ENCODE measurements around the gene NUMA1. TPM values are rescaled to one million over a fixed set of nuclear protein-coding genes. Genes with fewer than 3 reads are reported as not detected.

NUMA1 gene
- total RNA-seq, 1 donor from 2014 or later: 100 TPM

DNA sequence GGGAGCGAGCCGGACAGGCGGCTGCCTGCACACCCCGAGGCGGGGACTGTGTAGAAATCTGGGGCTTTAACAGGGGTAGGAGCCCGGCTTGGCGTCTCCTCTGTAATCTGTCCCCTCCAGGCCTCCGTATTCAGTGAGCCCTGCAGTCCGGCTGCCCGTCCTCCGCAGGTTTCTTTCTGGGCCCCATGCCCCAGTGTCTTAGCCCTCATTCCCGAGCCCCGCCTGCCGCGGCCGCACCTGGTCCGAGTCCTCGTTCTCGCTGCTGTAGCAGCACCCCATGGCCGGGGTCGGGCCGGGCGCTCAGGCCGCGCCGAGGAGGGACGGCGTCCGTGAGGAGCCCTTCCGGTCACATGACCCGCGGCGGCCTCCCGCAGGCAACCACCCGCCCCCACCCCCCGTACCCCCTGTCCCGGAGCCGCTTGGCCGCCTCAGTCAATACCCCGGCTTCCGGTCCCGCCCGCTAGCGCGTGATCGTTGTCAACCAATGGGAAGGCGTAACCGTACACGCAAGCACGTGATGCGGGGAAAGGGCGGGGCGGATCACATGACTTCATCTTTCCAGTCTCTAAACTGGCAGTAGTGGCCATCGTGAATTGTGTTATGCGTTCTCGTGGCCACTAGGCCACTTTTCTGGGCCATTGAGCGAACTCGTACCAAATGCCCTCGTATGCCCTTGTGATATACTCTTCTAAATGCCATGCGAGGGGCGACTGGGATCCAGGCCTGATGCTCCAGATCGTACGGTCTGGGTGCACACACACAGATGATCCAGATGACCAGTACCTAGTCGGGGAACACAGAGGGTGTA is 22.8 kb upstream of the NUMA1 start, which contains the start of gene LAMTOR1:
Gene LAMTOR1, minus strand, starts transcription at position 352 of the 808 bp plus-strand sequence. Its CDS starts 73 bp downstream, at position 279.
- DNase-seq (ENCODE audit: low spot score): peak; percentile 100

DNA sequence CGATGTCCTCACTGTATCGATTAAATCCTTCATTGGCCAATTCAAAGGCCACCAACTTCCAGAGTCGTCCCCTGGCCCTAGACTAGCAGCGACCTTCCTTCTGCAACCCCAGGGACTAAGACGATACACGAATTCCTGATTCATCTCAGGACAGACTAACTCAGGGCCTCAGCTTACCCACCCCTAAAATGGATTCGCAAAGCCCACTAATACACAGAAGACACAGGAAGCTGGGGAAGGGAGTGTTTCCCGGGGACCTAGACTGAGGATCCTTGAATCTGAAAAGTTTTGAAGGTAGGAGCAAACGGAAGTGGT is 22.2 kb upstream of the NUMA1 start:
- DNase-seq (ENCODE audit: low spot score): no peak

DNA sequence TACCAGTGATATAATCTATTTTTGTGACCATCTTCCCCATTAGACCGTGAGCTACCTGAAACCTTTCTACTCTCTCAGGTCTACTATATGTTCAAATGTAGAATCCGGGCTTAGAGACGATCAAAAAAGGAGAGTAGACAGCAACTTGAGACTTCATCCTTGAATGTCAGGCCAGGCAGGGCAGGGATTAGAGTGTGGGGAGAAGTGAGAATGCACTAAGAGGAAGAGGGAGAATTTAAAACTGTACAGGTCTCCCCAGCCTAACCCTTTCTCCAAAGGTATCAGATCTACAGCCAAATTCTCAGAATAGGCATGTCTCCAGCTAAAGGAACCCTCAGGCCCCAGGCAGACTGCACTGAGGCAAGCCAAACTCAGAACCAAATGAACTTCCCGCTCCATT is 21.8 kb upstream of the NUMA1 start:
- DNase-seq (ENCODE audit: low spot score): no peak

DNA sequence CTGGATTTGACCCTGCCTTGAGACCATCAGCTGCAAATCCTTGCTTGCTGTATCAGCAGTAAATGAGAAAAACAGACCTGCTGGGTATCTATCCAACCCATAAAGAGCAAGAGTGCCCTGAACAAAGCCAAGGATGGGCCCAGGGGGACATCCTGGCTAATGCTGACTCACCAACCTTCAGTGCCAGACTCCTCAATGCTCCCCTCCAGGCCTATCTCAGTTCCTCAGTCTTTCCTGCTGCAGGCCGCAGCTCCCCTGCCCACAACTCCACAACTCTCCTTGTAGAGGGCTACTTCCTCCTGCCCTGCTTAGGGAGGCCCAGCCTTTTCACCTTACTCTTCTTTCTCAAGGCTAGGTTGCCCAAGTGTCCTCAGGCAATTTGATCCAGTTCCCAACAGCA is 20.1 kb upstream of the NUMA1 start:
- no peak for DNase-seq (ENCODE audit: low spot score)

DNA sequence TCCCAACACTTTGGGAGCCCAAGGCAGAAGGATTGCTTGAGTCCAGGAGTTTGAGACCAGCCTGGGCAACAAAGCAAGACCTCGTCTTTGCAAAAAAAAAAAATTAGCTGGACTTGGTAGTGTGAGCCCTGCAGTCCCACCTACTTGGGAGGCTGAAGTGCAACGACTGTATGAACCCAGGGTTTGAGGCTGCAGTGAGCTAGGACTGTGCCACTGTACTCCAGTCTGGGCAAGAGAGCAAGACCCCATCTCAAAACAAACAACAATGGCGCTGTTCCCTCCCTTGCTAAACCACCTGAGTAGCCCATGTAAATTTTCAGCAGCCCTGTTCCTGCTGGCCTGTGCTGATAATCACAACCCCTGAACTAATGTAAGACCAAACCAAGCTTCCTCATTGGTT is 19.7 kb upstream of the NUMA1 start:
- DNase-seq (ENCODE audit: low spot score): peak; percentile 18

DNA sequence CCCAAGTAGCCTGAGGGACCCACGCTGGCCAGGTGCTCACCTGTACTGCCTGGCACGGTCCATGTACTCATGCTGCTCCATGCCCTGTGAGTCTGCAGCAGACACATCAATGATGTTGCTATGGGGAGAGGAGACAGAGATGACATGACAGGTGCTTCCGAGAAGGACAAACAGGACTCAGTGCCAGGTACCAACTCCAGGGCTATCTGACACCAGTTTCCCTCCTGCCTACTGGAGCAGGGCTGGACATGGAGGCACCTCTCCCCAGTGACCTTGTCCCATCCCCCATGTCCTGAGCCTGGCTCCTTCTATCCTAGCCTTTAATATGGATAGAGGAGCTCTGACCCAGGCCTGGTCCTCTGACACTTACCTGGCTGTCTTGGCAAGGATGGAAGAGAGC is 18.4 kb upstream of the NUMA1 start:
- DNase-seq (ENCODE audit: low spot score): no peak

DNA sequence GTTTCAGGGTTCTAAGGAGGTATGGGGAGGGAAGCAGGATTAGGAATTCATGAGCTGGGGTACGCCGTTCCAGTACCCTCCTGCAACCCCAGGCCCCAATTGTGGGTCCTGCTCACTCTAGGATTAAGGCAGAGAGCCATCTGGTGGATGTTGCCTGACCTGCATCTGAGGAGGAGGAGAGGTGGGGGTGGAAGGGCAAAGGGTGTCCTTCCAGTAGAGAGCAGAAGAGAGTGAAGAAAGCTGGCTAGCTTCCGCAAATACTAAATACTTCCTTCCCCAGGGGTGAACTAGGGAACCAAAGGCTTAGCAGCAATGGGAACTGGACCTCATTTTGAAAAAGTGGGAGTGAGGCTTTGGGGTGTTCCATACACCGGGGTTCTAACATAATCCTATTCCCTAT is 10.9 kb upstream of the NUMA1 start:
- no peak for DNase-seq (ENCODE audit: low spot score)

DNA sequence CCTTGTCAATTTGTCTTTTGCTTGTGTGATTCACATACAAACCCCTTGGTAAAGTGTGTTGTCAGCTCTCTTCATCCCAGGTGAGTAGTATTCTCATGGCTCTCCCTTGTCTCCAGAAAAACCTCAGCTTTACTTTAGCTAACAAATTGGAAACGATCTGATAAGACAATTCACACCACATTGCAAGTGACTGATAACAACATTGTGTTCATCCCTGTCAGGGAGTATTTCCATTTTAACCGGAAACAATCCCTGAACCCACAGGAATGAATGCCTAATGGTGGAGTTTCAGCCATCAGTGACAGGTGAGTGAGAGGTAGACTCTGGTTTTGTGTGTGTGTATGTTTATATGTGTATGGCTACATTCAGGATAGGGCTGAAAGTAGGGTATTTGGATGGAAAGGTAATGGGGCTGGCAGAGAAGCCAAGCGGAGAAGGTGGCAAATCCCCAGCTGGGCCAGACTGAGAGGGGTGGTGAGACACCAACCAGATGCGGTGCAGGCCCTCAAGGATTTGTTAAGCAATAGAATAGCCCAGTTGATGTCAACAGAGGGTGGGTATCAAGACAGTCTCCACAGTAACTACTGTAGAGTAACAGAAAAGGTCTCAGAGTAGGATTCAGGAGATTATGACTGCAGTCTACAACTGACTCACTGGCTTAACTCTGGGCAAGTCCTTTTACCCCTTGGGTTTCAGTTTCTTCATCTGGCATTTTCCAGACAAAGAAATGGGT is 7.9 kb upstream of the NUMA1 start:
- DNase-seq (ENCODE audit: low spot score): no peak

DNA sequence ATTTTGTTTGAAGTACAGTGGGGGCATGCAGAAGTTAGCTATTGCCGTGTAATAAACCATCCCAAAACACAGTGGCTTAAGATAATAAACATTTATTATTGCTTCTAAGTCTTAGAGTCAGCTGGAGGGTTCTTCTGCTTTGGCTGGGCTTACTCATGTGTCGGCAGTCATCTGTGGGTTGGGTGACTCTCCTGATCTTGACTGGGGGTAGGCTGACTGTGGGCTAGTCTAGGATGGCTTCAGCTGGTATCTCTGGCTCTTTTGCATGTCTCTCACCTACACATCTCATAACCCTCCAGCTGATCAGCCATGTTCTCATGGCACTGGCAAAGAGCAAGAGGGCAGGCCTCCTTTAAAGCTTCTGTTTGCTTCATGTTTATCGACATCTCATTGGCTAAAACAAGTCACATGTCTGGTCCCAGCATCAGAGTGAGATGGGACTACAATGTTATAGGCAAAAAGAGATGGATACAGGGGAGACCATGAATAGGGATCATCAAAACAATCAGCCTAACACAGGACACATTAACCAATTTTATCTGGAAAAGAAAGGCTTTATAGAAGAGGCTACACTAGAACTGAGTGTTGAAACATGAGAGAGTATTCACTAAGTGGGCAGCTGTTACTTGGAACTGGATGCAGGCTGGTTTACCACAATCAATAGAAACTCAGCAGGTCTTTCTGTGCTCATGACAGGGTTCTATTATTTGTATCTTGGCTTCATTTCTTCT is 5.4 kb upstream of the NUMA1 start:
- DNase-seq (ENCODE audit: low spot score): no peak

DNA sequence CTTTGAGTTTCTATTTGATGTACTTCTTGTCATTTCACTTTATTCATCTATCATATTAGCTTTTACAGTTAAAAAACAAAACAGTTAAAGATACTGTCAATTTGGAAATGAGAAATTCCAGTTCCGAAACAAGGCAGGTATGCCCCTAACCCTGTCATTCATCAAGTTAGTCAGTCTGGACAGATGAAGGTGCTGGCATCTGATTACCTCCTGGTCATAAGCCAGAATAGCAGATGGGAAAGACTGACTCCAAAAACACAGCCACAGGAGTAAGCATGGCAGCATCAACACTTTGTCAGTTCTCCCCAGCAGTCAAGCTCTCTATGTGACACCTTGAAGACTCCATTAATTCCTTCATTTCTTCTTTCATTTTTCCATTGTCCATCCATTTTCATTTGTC is 4.6 kb upstream of the NUMA1 start:
- no peak for DNase-seq (ENCODE audit: low spot score)

DNA sequence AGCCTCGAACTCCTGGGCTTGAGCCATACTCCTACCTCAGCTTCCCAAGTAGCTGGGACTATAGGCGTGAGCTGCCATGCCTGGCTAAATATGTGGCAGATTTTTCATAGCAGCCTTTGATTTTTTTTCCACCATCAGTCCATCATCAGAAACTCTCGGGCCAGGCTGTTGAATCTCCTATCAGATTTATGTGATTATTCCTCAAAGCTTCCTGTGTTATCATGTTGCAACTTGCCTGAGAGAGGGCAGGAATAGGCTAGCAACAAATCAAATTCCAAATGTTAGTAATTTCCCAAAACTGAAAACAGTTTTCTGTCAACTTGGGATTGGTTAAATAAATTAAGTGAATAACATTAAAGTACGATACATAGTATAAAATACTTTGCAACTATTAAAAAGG is 3.7 kb upstream of the NUMA1 start:
- no peak for DNase-seq (ENCODE audit: low spot score)

DNA sequence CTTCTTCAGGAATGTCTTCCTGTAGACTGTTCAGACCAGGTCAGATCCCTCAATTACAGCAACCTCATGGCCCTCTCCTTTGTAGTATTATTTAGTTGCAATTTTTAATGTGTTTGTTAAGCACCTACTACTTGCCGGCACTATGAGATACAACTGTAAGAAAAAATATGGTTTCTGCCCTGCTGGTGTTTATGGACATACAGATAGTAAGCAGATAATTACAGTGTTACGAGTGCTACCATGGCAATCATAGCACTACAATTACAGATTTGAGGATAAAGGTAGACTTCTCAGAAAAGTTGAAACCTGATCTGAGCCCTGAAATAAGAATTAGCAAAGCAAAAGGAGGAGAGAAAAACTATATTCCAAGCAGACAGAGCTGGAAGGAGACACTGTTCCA is 3.1 kb upstream of the NUMA1 start:
- DNase-seq (ENCODE audit: low spot score): no peak

DNA sequence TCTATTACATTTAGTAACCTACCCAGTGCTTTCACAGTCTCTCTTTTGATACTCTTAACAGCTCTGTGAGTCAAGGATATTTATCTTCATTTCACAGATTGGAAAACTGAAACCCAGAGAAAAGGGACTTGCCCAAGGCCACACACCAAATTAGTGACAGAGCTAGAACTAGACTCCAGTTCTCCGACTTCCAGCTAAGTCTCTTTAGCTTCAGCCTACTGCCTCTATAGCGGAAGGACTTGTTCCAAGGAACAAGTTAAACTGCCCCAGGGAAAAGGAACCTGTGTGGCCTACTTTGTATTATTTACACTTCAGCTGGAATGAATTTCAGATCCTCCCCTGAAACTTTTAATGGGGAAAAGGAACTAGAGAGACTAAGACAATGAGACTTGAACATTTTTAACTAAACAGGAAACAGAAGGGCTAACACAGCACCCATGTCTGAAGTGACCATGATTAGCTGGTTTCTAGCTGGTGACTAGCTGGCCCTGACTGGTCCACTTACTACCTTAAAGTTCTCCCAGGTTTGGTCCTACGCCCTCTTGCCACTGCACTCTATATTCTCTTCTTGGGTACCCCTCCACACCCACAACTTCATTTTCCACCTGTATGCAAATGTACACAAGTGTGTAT is 1.6 kb upstream of the NUMA1 start:
- no peak for DNase-seq (ENCODE audit: low spot score)

DNA sequence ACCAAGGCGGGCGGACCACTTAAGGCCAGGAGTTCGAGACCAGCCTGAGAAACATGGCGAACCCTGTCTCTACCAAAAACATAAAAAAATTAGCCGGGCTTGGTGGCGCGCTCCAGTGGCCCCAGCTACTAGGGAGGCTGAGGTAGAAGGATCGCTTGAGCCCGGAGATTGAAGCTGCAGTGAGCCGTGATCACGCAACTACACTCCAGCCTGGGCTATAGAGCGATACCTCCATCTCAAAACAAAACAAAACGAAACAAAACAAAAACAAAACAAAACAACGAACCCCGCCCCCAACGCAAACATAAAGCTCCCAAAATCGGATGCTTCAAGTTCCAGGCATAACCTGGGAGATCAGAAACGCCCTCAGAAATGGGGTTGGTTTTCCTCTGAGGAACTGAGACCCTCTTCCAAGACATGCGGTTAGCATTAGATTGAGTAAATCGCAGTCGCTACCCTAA is 872 bp upstream of the NUMA1 start:
- no peak for DNase-seq (ENCODE audit: low spot score)

DNA sequence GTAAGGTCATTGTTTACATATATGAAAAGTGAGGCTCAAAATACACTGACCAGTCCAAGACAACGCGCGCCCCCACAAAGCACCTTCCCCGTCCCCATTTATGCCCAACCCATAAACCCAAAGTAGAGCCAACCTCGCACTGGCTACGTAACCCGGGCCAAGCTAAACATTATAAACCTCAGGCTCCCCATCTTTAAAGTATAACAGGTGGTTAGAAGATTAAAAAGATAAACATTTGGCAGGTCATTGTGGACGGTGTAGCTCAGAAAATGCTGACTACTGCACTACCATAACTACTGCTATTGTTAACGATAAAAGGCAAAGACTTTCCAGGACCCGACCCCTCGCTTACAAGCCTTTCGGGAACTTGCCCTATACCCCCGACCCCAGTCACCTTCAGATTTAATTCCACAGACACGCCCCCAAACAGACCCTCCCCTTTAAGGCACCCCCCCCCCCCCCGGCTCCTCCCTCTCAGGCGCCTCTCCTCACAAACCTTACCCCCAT is 470 bp downstream of the NUMA1 start:
- no peak for DNase-seq (ENCODE audit: low spot score)

DNA sequence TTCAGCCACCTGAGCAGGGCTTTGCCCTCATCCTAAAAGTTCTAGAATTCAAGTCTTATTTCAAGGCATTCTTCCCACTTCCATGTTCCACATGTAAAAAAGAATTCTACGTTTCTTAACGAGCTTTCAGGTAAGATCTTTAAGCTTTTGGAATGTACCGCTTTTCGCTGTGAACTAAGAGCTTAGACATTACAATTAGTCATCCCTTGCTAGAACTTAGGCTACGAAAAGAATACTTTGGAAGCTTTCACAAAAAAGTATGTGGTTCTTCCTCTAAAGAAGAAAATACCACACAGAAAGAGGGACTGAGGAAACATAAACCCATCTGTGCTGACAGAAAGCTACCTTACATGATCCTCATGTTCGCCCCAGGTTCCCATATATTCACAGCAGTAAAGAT is 1.9 kb downstream of the NUMA1 start:
- DNase-seq (ENCODE audit: low spot score): no peak

DNA sequence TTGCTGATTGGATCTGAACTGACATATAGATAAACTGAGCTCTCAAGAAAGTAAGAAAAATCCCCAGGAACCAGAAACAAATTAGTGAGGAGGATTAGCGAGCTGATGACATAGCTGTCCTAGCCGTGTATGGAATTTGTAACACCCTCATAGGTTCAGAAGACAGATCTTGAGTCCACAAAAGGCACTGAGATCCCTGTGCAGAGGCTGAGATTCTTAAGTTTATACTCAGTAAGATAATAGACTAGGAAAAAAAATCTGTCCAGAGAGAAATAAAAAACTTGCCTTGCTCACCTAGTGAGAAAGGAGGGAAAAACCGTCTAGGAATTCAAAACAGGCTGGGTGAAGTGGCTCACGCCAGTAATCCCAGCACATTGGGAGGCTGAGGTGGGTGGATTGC is 4.6 kb downstream of the NUMA1 start:
- no peak for DNase-seq (ENCODE audit: low spot score)

DNA sequence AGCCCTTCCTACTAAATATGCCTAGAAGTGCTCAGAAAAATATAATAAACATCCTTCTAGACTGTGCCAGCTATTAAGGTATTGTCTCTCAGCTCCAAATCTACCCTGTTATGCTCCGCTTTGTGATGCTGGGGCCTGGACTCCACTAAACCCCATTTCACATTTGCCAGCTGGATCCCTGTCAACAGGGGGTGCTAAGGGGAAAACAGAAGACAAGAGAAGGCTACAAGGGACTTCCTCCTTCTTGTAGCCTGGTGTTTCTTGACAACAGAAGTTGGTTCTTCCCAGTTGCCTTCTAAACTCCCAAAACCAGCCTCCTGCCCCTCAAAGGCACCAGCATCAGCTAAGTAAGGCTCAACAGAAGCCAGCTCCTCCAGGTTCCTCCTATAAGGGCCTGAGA is 5.2 kb downstream of the NUMA1 start:
- no peak for DNase-seq (ENCODE audit: low spot score)

DNA sequence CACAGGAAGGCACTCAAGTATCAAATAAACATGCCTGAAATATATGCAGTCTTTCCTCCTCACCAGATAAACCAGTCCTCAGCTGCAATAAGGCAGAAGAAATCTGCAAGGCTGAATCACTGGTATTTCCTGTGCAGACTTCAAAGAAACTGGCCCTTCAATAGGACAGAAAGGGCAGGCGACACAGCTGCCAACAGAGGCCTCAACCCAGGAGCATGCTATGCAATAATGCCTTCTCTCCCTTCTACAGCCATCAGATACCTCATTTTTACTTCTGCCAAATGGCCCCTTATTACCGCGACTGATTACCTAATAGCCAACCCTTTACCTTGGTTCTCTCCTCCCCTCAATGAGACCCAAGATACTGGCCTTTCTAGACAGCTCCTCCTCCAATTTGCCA is 8.0 kb downstream of the NUMA1 start:
- no peak for DNase-seq (ENCODE audit: low spot score)

DNA sequence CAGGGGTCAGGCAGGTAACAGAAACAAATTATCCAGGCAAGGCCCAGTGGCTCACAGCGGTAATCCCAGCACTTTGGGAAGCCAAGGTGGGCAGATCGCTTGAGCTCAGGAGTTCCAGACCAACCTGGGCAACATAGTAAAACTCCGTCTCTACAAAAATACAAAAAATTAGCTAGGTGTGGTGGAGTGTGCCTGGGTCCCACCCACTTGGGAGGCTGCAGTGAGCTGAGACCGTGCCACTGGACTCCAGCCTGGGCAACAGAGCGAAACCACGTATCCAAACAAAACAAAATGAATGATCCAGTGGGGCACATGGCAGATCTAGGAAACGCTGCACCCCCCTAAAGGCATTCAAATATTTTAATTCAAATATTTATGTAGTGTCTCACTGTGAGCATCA is 9.9 kb downstream of the NUMA1 start:
- no peak for DNase-seq (ENCODE audit: low spot score)

DNA sequence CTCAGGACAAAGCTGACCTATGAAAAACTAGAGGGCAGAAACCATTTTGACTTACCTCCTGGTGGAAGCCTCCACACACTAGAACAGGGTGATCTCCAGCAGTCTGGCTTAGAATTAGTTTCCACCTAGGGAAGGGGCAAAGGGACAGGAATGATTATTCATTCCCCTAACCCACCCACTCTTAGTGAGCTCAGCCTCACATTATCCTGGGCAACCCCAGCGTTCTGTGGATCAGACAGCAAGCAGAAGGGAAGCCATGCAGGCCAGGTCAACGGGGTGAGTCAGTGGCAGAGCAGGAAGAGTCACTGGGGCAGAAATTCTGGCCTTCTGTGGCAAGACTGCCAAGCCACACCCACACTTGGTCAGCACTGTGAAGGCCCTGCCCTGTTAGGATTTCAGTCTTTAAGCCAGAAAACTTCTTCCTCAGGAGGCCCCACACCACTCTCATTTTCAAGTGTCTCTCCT is 10.5 kb downstream of the NUMA1 start:
- DNase-seq (ENCODE audit: low spot score): peak; percentile 92
